ENCODE data around the gene METTL16.

DNA sequence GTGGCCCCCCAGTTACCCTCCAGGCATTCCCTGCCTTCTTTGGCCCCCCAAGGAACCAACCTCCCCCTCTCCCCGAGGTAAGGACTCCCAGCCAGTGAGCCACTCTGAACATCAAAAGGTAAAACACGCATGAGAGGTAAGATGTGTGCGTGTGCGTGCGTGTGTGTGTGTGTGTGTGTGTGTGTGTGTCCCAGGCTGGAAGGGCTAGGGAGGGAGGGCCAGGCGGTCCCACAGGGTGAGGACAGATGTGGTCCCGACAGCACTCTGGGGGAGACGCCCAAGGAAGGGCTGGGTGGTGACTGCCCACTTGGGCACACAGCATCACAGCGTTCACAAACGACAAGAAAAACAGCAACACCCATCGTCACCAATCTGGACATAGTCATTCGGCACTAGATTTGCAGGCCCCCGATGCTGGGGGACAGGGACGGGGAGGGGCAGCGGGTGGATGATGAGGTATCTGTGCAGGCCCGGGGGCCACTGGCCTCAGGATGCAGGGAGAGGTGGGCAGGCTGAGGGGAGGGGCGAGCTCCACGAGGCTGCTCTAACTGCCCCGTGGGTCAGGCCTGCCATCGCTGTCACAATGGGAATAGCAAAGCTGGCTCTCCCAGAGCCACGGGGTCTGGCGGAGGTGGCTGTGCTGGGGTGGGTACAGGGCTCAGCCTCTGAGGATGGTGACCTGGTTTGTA lies 127.1 kb downstream of the METTL16 start:
- TF ChIP-seq, protein P1, sequence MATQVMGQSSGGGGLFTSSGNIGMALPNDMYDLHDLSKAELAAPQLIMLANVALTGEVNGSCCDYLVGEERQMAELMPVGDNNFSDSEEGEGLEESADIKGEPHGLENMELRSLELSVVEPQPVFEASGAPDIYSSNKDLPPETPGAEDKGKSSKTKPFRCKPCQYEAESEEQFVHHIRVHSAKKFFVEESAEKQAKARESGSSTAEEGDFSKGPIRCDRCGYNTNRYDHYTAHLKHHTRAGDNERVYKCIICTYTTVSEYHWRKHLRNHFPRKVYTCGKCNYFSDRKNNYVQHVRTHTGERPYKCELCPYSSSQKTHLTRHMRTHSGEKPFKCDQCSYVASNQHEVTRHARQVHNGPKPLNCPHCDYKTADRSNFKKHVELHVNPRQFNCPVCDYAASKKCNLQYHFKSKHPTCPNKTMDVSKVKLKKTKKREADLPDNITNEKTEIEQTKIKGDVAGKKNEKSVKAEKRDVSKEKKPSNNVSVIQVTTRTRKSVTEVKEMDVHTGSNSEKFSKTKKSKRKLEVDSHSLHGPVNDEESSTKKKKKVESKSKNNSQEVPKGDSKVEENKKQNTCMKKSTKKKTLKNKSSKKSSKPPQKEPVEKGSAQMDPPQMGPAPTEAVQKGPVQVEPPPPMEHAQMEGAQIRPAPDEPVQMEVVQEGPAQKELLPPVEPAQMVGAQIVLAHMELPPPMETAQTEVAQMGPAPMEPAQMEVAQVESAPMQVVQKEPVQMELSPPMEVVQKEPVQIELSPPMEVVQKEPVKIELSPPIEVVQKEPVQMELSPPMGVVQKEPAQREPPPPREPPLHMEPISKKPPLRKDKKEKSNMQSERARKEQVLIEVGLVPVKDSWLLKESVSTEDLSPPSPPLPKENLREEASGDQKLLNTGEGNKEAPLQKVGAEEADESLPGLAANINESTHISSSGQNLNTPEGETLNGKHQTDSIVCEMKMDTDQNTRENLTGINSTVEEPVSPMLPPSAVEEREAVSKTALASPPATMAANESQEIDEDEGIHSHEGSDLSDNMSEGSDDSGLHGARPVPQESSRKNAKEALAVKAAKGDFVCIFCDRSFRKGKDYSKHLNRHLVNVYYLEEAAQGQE (IDR thresholded peaks at IDR 0.05) = no peak
- TF ChIP-seq, protein P2, sequence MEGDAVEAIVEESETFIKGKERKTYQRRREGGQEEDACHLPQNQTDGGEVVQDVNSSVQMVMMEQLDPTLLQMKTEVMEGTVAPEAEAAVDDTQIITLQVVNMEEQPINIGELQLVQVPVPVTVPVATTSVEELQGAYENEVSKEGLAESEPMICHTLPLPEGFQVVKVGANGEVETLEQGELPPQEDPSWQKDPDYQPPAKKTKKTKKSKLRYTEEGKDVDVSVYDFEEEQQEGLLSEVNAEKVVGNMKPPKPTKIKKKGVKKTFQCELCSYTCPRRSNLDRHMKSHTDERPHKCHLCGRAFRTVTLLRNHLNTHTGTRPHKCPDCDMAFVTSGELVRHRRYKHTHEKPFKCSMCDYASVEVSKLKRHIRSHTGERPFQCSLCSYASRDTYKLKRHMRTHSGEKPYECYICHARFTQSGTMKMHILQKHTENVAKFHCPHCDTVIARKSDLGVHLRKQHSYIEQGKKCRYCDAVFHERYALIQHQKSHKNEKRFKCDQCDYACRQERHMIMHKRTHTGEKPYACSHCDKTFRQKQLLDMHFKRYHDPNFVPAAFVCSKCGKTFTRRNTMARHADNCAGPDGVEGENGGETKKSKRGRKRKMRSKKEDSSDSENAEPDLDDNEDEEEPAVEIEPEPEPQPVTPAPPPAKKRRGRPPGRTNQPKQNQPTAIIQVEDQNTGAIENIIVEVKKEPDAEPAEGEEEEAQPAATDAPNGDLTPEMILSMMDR (IDR thresholded peaks at IDR 0.05; ENCODE audit: low read depth, low read length, missing input control) = no peak
- TF ChIP-seq HNF4G (IDR thresholded peaks at IDR 0.05) = no peak
- no peak for TF ChIP-seq SP1 (IDR thresholded peaks at IDR 0.05)
- no peak for TF ChIP-seq JUND (IDR thresholded peaks at IDR 0.05)
- TF ChIP-seq YY1 (IDR thresholded peaks at IDR 0.05) = no peak
- TF ChIP-seq FOXA1 (IDR thresholded peaks at IDR 0.05) = no peak
- TF ChIP-seq RXRA (IDR thresholded peaks at IDR 0.05) = no peak
- TF ChIP-seq, protein P3, sequence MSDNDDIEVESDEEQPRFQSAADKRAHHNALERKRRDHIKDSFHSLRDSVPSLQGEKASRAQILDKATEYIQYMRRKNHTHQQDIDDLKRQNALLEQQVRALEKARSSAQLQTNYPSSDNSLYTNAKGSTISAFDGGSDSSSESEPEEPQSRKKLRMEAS (IDR thresholded peaks at IDR 0.05) = no peak
